GM19239 (cell line): ENCODE data around the gene HTR3B.
"Not testable (repeated sequence)": the region's sequence is repeated elsewhere in the genome, so short reads cannot be mapped to it uniquely, and the experiment has no call there.

Experiments used
- DNase-seq: peaks from one replicate; pipeline ENCODE4 v3.0.0; 2011; ENCODE audit warnings: low spot score; ENCODE audit not compliant: insufficient read length
- FAIRE-seq: peaks from 2 replicates; lab custom pipeline; 2011; peaks lifted over from hg19 to GRCh38; lab: Jason Lieb, UNC

The HTR3B gene

GRCh38 chr11:113904379-113905101, at the start of gene HTR3B:
Gene HTR3B, plus strand, starts transcription at chr11:113904796. Its CDS starts 138 bp downstream, at chr11:113904934.
- FAIRE-seq (no peak), DNase-seq (no peak)

GRCh38 chr11:113855803-113856202, 48.8 kb upstream of the HTR3B start:
- no peak for FAIRE-seq
- DNase-seq: no peak

GRCh38 chr11:113856966-113857759, 47.4 kb upstream of the HTR3B start:
- FAIRE-seq (no peak), DNase-seq (no peak)

- peak; percentile 74 for FAIRE-seq
Observed at GRCh38 chr11:113859665-113860064, 44.9 kb upstream of the HTR3B start.

GRCh38 chr11:113862435-113862834, 42.2 kb upstream of the HTR3B start:
- DNase-seq (no peak), FAIRE-seq (peak; percentile 73)

More at GRCh38 chr11:113859665-113860064, 44.9 kb upstream of the HTR3B start:
- DNase-seq: no peak

GRCh38 chr11:113864410-113864809, 40.2 kb upstream of the HTR3B start:
- no peak for FAIRE-seq
- DNase-seq: no peak

- DNase-seq (no peak), FAIRE-seq (no peak)
Observed at GRCh38 chr11:113865873-113866272, 38.7 kb upstream of the HTR3B start.

GRCh38 chr11:113867843-113868503, 36.6 kb upstream of the HTR3B start:
- DNase-seq: no peak
- FAIRE-seq: no peak

- FAIRE-seq (no peak), DNase-seq (no peak)
Observed at GRCh38 chr11:113871336-113871735, 33.3 kb upstream of the HTR3B start.

GRCh38 chr11:113873236-113873626, 31.4 kb upstream of the HTR3B start:
- DNase-seq (no peak), FAIRE-seq (no peak)

- DNase-seq (no peak), FAIRE-seq (no peak)
Observed at GRCh38 chr11:113874096-113874495, 30.5 kb upstream of the HTR3B start.

- peak; percentile 23 for FAIRE-seq
- peak; percentile 43 for DNase-seq
Observed at GRCh38 chr11:113874581-113875233, 29.9 kb upstream of the HTR3B start.

GRCh38 chr11:113875234-113876073, 29.1 kb upstream of the HTR3B start, which contains the start of gene USP28:
Gene USP28, minus strand, starts transcription at chr11:113875572. Its CDS starts 71 bp downstream, at chr11:113875501.
- FAIRE-seq (peak; percentile 84), DNase-seq (peak; percentile 88)

GRCh38 chr11:113876074-113876797, 28.4 kb upstream of the HTR3B start:
- no peak for FAIRE-seq
- no peak for DNase-seq

- FAIRE-seq (no peak), DNase-seq (no peak)
Observed at GRCh38 chr11:113876798-113877669, 27.6 kb upstream of the HTR3B start.

- no peak for DNase-seq
Observed at GRCh38 chr11:113877670-113878055, 26.9 kb upstream of the HTR3B start.

GRCh38 chr11:113879446-113879845, 25.1 kb upstream of the HTR3B start:
- FAIRE-seq, DNase-seq: not testable (repeated sequence)

More at GRCh38 chr11:113877670-113878055, 26.9 kb upstream of the HTR3B start:
- no peak for FAIRE-seq

- no peak for FAIRE-seq
- no peak for DNase-seq
Observed at GRCh38 chr11:113880971-113881370, 23.6 kb upstream of the HTR3B start.
